H1 (cell line): ENCODE data around the gene UBE3C. TPM values are rescaled to one million over a fixed set of nuclear protein-coding genes. Genes with fewer than 3 reads are reported as not detected.
A peak's percentile ranks its signal among the peaks of the same experiment; 100 is the strongest.

Experiments
- CTCF ChIA-PET: fragments of 300-600 bp; sonication (Branson Sonifier 250); formaldehyde crosslinking; loops from one replicate; lab custom pipeline; 2021; ENCODE audit not compliant: partially characterized antibody; lab: Charles Lee
- POLR2A ChIA-PET: fragments of 300-600 bp; sonication (Branson Sonifier 250); formaldehyde crosslinking; loops from one replicate; lab custom pipeline; 2021; ENCODE audit warnings: inconsistent platforms; ENCODE audit not compliant: partially characterized antibody; lab: Charles Lee
- DNase-seq, 2 experiments: peaks; one replicate each; pipeline versions ENCODE4 v3.0.0 to v3.0.0-alpha.2; 2010 to 2022; ENCODE audit warnings: low spot score in 2 of 2, low read depth in 1 of 2, mixed read lengths in 1 of 2
- FAIRE-seq: peaks from 2 replicates; lab custom pipeline; 2011; peaks lifted over from hg19 to GRCh38; lab: Jason Lieb, UNC
- H2AFZ ChIP-seq: 2 replicates; pipeline ENCODE4 v1.8.1; 2012; ENCODE audit warnings: low read length, inconsistent platforms
- H2AK5ac ChIP-seq: 2 replicates; pipeline ENCODE4 v1.6.1; 2013; ENCODE audit warnings: low read depth, low read length
- H2BK120ac ChIP-seq: replicated peaks from 2 replicates; pipeline ENCODE3; 2013; ENCODE audit warnings: low read depth, low read length, inconsistent platforms
- H2BK12ac ChIP-seq: 2 replicates; pipeline ENCODE4 v1.6.1; 2013; ENCODE audit warnings: low read depth, low read length
- H2BK15ac ChIP-seq: 2 replicates; pipeline ENCODE4 v1.6.1; 2013; ENCODE audit warnings: low read length
- H2BK20ac ChIP-seq: 2 replicates; pipeline ENCODE4 v1.6.1; 2013; ENCODE audit warnings: low read length
- H2BK5ac ChIP-seq: 2 replicates; pipeline ENCODE4 v1.6.1; 2013; ENCODE audit warnings: low read depth, low read length
- H3K14ac ChIP-seq: 2 replicates; pipeline ENCODE4 v1.6.1; 2013; ENCODE audit warnings: inconsistent platforms; ENCODE audit not compliant: insufficient read length
- H3K18ac ChIP-seq: 2 replicates; pipeline ENCODE4 v1.6.1; 2013; ENCODE audit warnings: low read length; ENCODE audit errors: extremely low read depth
- H3K23ac ChIP-seq: 2 replicates; pipeline ENCODE4 v1.6.1; 2013; ENCODE audit warnings: inconsistent platforms; ENCODE audit not compliant: insufficient read length
- H3K23me2 ChIP-seq: 2 replicates; pipeline ENCODE4 v1.6.1; 2013; ENCODE audit warnings: low read depth, low read length
- H3K27ac ChIP-seq: 2 replicates; pipeline ENCODE4 v1.6.1; 2011; ENCODE audit warnings: low read depth, low read length, inconsistent platforms
- H3K27me3 ChIP-seq, 4 experiments: replicated peaks in 1 of 4; 1 replicate in 1 of 4; 2 replicates in 3 of 4; pipeline versions ENCODE4 v1.6.1 to v1.8.1; 2011 to 2013; ENCODE audit warnings: low read length in 3 of 4, mild to moderate bottlenecking in 3 of 4, inconsistent platforms in 2 of 4, mixed read lengths in 2 of 4, moderate library complexity in 1 of 4; ENCODE audit not compliant: control insufficient read depth in 3 of 4, insufficient read depth in 3 of 4; ENCODE audit errors: extremely low read depth in 1 of 4
- H3K36me3 ChIP-seq, 4 experiments: 2 replicates each; pipeline versions ENCODE4 v1.6.1 to v1.8.1; 2011 to 2013; ENCODE audit warnings: mild to moderate bottlenecking in 4 of 4, low read length in 3 of 4, moderate library complexity in 2 of 4, control low read depth in 1 of 4, inconsistent platforms in 1 of 4; ENCODE audit not compliant: insufficient read depth in 4 of 4, control insufficient read depth in 2 of 4
- H3K4ac ChIP-seq: replicated peaks from 2 replicates; pipeline ENCODE3; 2013; ENCODE audit warnings: low read length, low read depth, mixed read lengths, inconsistent platforms; ENCODE audit not compliant: insufficient read length
- H3K4me1 ChIP-seq, 4 experiments: replicated peaks in 1 of 4; 1 replicate in 1 of 4; 2 replicates in 3 of 4; pipeline versions ENCODE4 v1.6.1 to v1.8.1; 2011 to 2013; ENCODE audit warnings: low read length in 3 of 4, inconsistent platforms in 2 of 4, mixed read lengths in 1 of 4; ENCODE audit not compliant: insufficient read depth in 4 of 4, control insufficient read depth in 3 of 4
- H3K4me2 ChIP-seq, 2 experiments: 2 replicates each; pipeline versions ENCODE4 v1.6.1 to v1.8.1; 2011 to 2013; ENCODE audit warnings: low read depth in 2 of 2, low read length in 2 of 2, control low read depth in 1 of 2, inconsistent platforms in 1 of 2, mild to moderate bottlenecking in 1 of 2; ENCODE audit not compliant: insufficient read depth in 1 of 2
- H3K4me3 ChIP-seq, 4 experiments: fragments of 200-600, 300-600 bp in 1 of 4; sonication (generic), shearing (Covaris generic), sonication (Bioruptor Twin) in 1 of 4; 2 replicates each; pipeline versions ENCODE4 v1.5.1 to v1.8.1; 2011 to 2016; ENCODE audit warnings: low read length in 4 of 4, low read depth in 3 of 4, control low read depth in 2 of 4, inconsistent platforms in 2 of 4, mild to moderate bottlenecking in 2 of 4, mixed read lengths in 1 of 4, moderate library complexity in 1 of 4; ENCODE audit not compliant: insufficient read depth in 2 of 4; ENCODE audit errors: extremely low read depth in 1 of 4
- H3K56ac ChIP-seq: replicated peaks from 2 replicates; pipeline ENCODE3; 2013; ENCODE audit warnings: low read depth, mild to moderate bottlenecking, mixed read lengths, low read length, inconsistent platforms; ENCODE audit not compliant: insufficient read length
- H3K79me1 ChIP-seq: 2 replicates; pipeline ENCODE4 v1.6.1; 2013; ENCODE audit warnings: low read depth, low read length, control low read depth
- H3K79me2 ChIP-seq, 2 experiments: 2 replicates each; pipeline versions ENCODE4 v1.6.1 to v1.8.1; 2012 to 2013; ENCODE audit warnings: low read length in 2 of 2, mild to moderate bottlenecking in 2 of 2, inconsistent platforms in 1 of 2; ENCODE audit not compliant: insufficient read depth in 2 of 2, control insufficient read depth in 1 of 2
- H3K9ac ChIP-seq, 4 experiments: replicated peaks in 1 of 4; 1 replicate in 1 of 4; 2 replicates in 3 of 4; pipeline versions ENCODE4 v1.6.1 to v1.8.1; 2011 to 2013; ENCODE audit warnings: low read depth in 3 of 4, low read length in 3 of 4, control low read depth in 2 of 4, mild to moderate bottlenecking in 2 of 4, moderate library complexity in 2 of 4, inconsistent platforms in 1 of 4; ENCODE audit errors: extremely low read depth in 1 of 4
- H3K9me3 ChIP-seq, 2 experiments: 2 replicates each; pipeline versions ENCODE4 v1.6.1 to v1.8.1; 2012 to 2013; ENCODE audit warnings: mild to moderate bottlenecking in 2 of 2, moderate library complexity in 2 of 2, control low read depth in 1 of 2, inconsistent platforms in 1 of 2, low read depth in 1 of 2, low read length in 1 of 2, mixed read lengths in 1 of 2; ENCODE audit not compliant: insufficient read depth in 2 of 2
- H4K20me1 ChIP-seq, 2 experiments: replicated peaks in 1 of 2; 2 replicates each; pipeline versions ENCODE3 to v1.8.1; 2011 to 2013; ENCODE audit warnings: inconsistent platforms in 2 of 2, low read length in 2 of 2, mild to moderate bottlenecking in 1 of 2; ENCODE audit not compliant: insufficient read depth in 2 of 2, control insufficient read depth in 1 of 2
- H4K5ac ChIP-seq: 2 replicates; pipeline ENCODE4 v1.6.1; 2013; ENCODE audit warnings: low read length, low read depth, mixed read lengths, inconsistent platforms; ENCODE audit not compliant: insufficient read length
- H4K8ac ChIP-seq: 2 replicates; pipeline ENCODE4 v1.8.0; 2013; ENCODE audit warnings: mild to moderate bottlenecking, moderate library complexity, low read length, inconsistent platforms; ENCODE audit not compliant: insufficient read depth; ENCODE audit errors: extremely low read depth
- H4K91ac ChIP-seq: replicated peaks from 2 replicates; pipeline ENCODE3; 2013; ENCODE audit warnings: low read length, mixed read lengths, inconsistent platforms; ENCODE audit not compliant: insufficient read length
- ATF3 ChIP-seq: IDR thresholded peaks from 2 replicates; pipeline ENCODE4 v1.6.1; 2011; ENCODE audit warnings: low read depth, mild to moderate bottlenecking, low read length; ENCODE audit not compliant: insufficient read depth
- GABPA ChIP-seq: IDR thresholded peaks from 2 replicates; pipeline ENCODE4 v1.6.1; 2011; ENCODE audit warnings: mild to moderate bottlenecking, low read length, moderate library complexity, borderline replicate concordance; ENCODE audit not compliant: insufficient read depth
- GTF2F1 ChIP-seq: IDR thresholded peaks from 2 replicates; pipeline ENCODE4 v1.6.1; 2012; ENCODE audit warnings: low read depth, low read length, improper control_type of control experiment, borderline replicate concordance
- RNF2 ChIP-seq: fragments of 200-900, 300-1000 bp; sonication (generic); IDR thresholded peaks from 2 replicates; pipeline ENCODE4 v1.7.1; 2016; ENCODE audit warnings: borderline replicate concordance, low read depth, mild to moderate bottlenecking, antibody characterized with exemption, low read length; ENCODE audit not compliant: poor library complexity, severe bottlenecking; ENCODE audit errors: missing control alignments
- SIN3A ChIP-seq, 2 experiments: IDR thresholded peaks in 1 of 2; conservative IDR thresholded peaks in 1 of 2; 2 replicates each; pipeline ENCODE4 v1.6.1; 2011 to 2012; ENCODE audit warnings: low read length in 2 of 2, improper control_type of control experiment in 1 of 2, low read depth in 1 of 2, mild to moderate bottlenecking in 1 of 2
- SUZ12 ChIP-seq: fragments of 200-600 bp; sonication (generic); IDR thresholded peaks from 2 replicates; pipeline ENCODE4 v1.6.1; 2012; ENCODE audit warnings: mild to moderate bottlenecking, inconsistent platforms, low read length, moderate library complexity, mixed read lengths
- TEAD4 ChIP-seq: IDR thresholded peaks from 2 replicates; pipeline ENCODE4 v1.6.1; 2012; ENCODE audit warnings: low read depth, low read length, inconsistent platforms, mixed read lengths
- WGBS, 2 experiments: shearing (Covaris generic) in 1 of 2; methylation state at CpG; one replicate each; pipeline versions ENCODE4 v1.1.6 to v1.1.7; 2013 to 2015; ENCODE audit warnings: low lambda C conversion rate in 2 of 2, mixed read lengths in 2 of 2, inconsistent platforms in 1 of 2, low coverage in 1 of 2, missing lambda C conversion rate in 1 of 2; ENCODE audit not compliant: insufficient replicate concordance in 2 of 2, insufficient coverage in 1 of 2, insufficient read length in 1 of 2; ENCODE audit errors: extremely low coverage in 1 of 2, missing lambda C conversion rate in 1 of 2; 5-methylcytosine and 5-hydroxymethylcytosine counted together
- polyA plus RNA-seq, 7 experiments: library from polyadenylated mRNA; depleted of rRNA in 3 of 7; stranded (reverse) in 5 of 7; unstranded in 2 of 7; fragments of >200 nt in 5 of 7; fragments of 200-250 nt in 2 of 7; gene quantifications; 1 replicate in 5 of 7; 2 replicates in 1 of 7; 4 replicates in 1 of 7; pipeline versions ENCODE4 v1.2.1 to v1.2.3, GENCODE V29; 2011 to 2013; ENCODE audit warnings: missing spikeins in 2 of 7, mixed read lengths in 2 of 7
- total RNA-seq: library from RNA; stranded (reverse); fragmentation: NEBNext Ultra II Directional; extraction: Animal tissue kit (Norgen Biotek cat#: 25700); gene quantifications from 2 replicates; pipeline ENCODE4 v1.2.1, GENCODE V29; 2021

UBE3C gene
- total and polyA plus RNA-seq, 2 of the 8 experiments (the other 6 are each of a cell fraction or from before 2014, with no cell fraction given) = 32.0 to 54.1 TPM

DNA sequence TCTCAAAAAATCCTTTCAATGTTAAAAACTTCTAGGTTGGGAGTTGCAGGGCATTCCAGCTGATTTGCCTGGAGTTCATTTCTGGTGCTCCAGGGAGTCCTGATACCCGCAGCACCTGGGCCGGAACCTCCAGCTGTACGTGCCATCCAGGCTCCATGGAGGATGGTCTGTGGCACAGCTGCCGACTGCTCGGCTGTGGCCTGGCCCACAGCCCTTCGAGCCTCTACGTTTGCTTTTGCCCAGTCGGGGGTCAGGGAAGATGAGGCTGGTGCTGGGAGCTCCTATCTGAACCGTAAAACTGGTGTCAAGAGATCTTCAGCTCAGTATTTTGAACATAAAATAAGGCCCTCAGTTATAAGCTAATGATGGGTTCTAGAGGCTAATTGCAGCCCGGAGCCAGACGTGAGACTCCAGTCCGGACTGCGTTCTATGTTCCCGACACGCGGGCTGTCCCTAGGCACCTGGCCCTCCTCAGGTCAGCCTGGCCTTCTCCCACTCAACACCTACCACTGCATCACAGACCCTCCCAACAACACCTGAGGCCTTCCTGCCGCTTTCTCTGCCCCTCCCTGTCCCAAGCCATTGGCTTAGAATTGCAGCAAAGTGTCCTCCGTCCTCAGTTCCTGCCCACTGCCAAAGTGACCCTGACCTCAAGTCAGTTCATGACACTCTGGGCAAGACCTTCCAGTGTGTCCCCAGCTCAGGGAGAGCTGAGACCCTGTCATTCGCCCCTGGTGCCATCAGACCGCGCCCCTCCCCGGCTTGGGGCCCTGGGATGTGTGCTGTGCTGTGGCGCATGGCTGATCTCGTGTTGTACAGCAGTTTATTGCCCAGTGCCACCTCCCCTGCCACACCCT is 133.9 kb downstream of the UBE3C start:
- DNase-seq (no peak), FAIRE-seq (no peak)
- H3K23ac ChIP-seq = no peak overlapping the region
- peaks cover 0 to 7% (median 1%) of the 10 kb centered on the region in 4 experiments; a peak in 5 of 7 replicates for H3K4me1 ChIP-seq
- peak overlapping the region; percentile 67; the same call in 1 of the 2 replicates for H2BK15ac ChIP-seq
- H4K8ac ChIP-seq = peak overlapping the region; percentile 31; the same call in 1 of the 2 replicates
- no peaks in the 10 kb centered on the region for H3K27me3 ChIP-seq
- TF ChIP-seq GABPA = no peak
- TF ChIP-seq RNF2 = no peak
- no peak for TF ChIP-seq SUZ12
- no peak for TF ChIP-seq SIN3A (conservative IDR thresholded peaks at IDR 0.05 in 1 of 2, IDR thresholded peaks at IDR 0.05 in 1 of 2; ENCODE audit: low read depth in 1 of 2, low read length in 2 of 2)
- TF ChIP-seq GTF2F1 = no peak
- no peak for TF ChIP-seq ATF3
- TF ChIP-seq TEAD4 = no peak
- no peaks in the 10 kb centered on the region; the same call in 1 of the 2 replicates for H3K23me2 ChIP-seq
- H3K27ac ChIP-seq = no peak overlapping the region
- peak overlapping the region; percentile 51; the same call in 1 of the 2 replicates for H2BK12ac ChIP-seq
- POLR2A ChIA-PET = interaction anchor here (1.1 to 2.3 kb wide), 5 partner anchors 13 to 66 kb away, joined by 3 to 10 read pairs (median 4); no protein-coding TSS in a partner anchor
- no peak overlapping the region for H3K4ac ChIP-seq
- H3K4me2 ChIP-seq = no peak overlapping the region
- no peak overlapping the region for H3K14ac ChIP-seq
- H3K18ac ChIP-seq = no peak overlapping the region
- peaks cover 2 to 8% (median 3%) of the 10 kb centered on the region in 4 experiments; a peak in 4 of 8 replicates for H3K36me3 ChIP-seq
- no peaks in the 10 kb centered on the region for H3K79me1 ChIP-seq
- no peak overlapping the region for H3K4me3 ChIP-seq
- no peak overlapping the region for H3K56ac ChIP-seq
- no peak overlapping the region for H4K91ac ChIP-seq
- H4K5ac ChIP-seq = no peak overlapping the region
- H4K20me1 ChIP-seq = peaks cover 0 to 2% of the 10 kb centered on the region in 2 experiments
- 0 out of 2 replicates have a peak overlapping the region, but pooled peaks have one; percentile 3 for H2BK5ac ChIP-seq
- peak overlapping the region; percentile 20; the same call in 1 of the 2 replicates for H2AK5ac ChIP-seq
- no peak overlapping the region for H3K9ac ChIP-seq
- H3K9me3 ChIP-seq = no peaks in the 10 kb centered on the region
- H2BK20ac ChIP-seq = no peak overlapping the region
- CTCF ChIA-PET = interaction anchor here (0.6 to 7.2 kb wide), 29 partner anchors 11 to 368 kb away, joined by 3 to 72 read pairs (median 5); no protein-coding TSS in a partner anchor
- no peaks in the 10 kb centered on the region for H3K79me2 ChIP-seq
- no peak overlapping the region for H2BK120ac ChIP-seq
- WGBS, 2 experiments = 91% methylated on average over 24 of the region's 24 CpGs; no CpG with 5 or more reads in 1 of the 2 experiments
- no peak overlapping the region for H2AFZ ChIP-seq
